OCI-LY7 (cell line): ENCODE data around the gene GLUL.

Experiments used
- EZH2phosphoT487 ChIP-seq: fragments of 200-600 bp; sonication (generic); IDR thresholded peaks from 2 replicates; pipeline ENCODE4 v1.6.1; 2018; ENCODE audit warnings: low read depth, borderline replicate concordance, mild to moderate bottlenecking, mixed run types, antibody characterized with exemption, low read length, moderate library complexity, mixed read lengths
- TF ChIP-seq, protein P1 (sequence below): fragments of 200-600 bp; sonication (generic); conservative IDR thresholded peaks from 2 replicates; pipeline ENCODE4 v1.5.1; 2014; ENCODE audit warnings: mild to moderate bottlenecking, antibody characterized with exemption, low read length, moderate library complexity, mixed read lengths

- TF ChIP-seq, protein P1, sequence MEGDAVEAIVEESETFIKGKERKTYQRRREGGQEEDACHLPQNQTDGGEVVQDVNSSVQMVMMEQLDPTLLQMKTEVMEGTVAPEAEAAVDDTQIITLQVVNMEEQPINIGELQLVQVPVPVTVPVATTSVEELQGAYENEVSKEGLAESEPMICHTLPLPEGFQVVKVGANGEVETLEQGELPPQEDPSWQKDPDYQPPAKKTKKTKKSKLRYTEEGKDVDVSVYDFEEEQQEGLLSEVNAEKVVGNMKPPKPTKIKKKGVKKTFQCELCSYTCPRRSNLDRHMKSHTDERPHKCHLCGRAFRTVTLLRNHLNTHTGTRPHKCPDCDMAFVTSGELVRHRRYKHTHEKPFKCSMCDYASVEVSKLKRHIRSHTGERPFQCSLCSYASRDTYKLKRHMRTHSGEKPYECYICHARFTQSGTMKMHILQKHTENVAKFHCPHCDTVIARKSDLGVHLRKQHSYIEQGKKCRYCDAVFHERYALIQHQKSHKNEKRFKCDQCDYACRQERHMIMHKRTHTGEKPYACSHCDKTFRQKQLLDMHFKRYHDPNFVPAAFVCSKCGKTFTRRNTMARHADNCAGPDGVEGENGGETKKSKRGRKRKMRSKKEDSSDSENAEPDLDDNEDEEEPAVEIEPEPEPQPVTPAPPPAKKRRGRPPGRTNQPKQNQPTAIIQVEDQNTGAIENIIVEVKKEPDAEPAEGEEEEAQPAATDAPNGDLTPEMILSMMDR, result no peak
- no peak for TF ChIP-seq EZH2phosphoT487
Measured at GRCh38 chr1:182348961-182349747, 42.4 kb downstream of the GLUL start.
